ENCODE measurements around the gene ZNF275. TPM values are rescaled to one million over a fixed set of nuclear protein-coding genes. Genes with fewer than 3 reads are reported as not detected.

The ZNF275 gene
- total RNA-seq, 3 donors from 2014 or later (not counting 1 experiment from before 2014, with no cell fraction given), result 9.1 to 17.4 (median 17.3) TPM

GRCh38 chrX:153370293-153371055 lies 36.5 kb downstream of the ZNF275 start:
- TF ChIP-seq CTCF (IDR thresholded peaks at IDR 0.05), result no peak
- intact Hi-C loops (cut with micrococcal nuclease), result no loop called here
- Mint-ChIP-seq H3K27me3 (ENCODE audit: low read depth in 2 of 2) (peaks cover 6 to 53% of the 10 kb centered on the region in 2 donors), H3K27ac (no peak overlapping the region), H3K4me3 (no peak overlapping the region), H3K4me1 (no peaks in the 10 kb centered on the region), H3K9me3 (no peaks in the 10 kb centered on the region), H3K36me3 (no peaks in the 10 kb centered on the region)
- WGBS (ENCODE audit: insufficient coverage), result 82% methylated on average over 2 of the region's 8 CpGs
- no peak for DNase-seq
- H3K27me3 ChIP-seq (ENCODE audit: control insufficient read depth, insufficient read depth, low read length), result no peaks in the 10 kb centered on the region
- H3K4me1 ChIP-seq (ENCODE audit: control insufficient read depth, insufficient read depth, low read length), result no peaks in the 10 kb centered on the region
- H3K36me3 ChIP-seq (ENCODE audit: control insufficient read depth, insufficient read depth, low read length), result no peaks in the 10 kb centered on the region
- no peak overlapping the region for H3K4me3 ChIP-seq (ENCODE audit: low read length)
- no peak overlapping the region for H3K27ac ChIP-seq (ENCODE audit: low read length)
- no peaks in the 10 kb centered on the region for H3K9me3 ChIP-seq (ENCODE audit: control insufficient read depth, insufficient read depth, low read length)
- no peak for ATAC-seq

- no peak for ATAC-seq
- no peaks in the 10 kb centered on the region for H3K4me1 Mint-ChIP-seq
- Histone ChIP-seq H3K36me3 (ENCODE audit: control insufficient read depth, insufficient read depth, low read length) (no peaks in the 10 kb centered on the region), H3K4me3 (ENCODE audit: low read length) (no peak overlapping the region), H3K4me1 (ENCODE audit: control insufficient read depth, insufficient read depth, low read length) (no peaks in the 10 kb centered on the region), H3K27ac (ENCODE audit: low read length) (no peak overlapping the region), H3K27me3 (ENCODE audit: control insufficient read depth, insufficient read depth, low read length) (no peaks in the 10 kb centered on the region), H3K9me3 (ENCODE audit: control insufficient read depth, insufficient read depth, low read length) (no peaks in the 10 kb centered on the region)
- no peaks in the 10 kb centered on the region for H3K9me3 Mint-ChIP-seq
- intact Hi-C loops (cut with micrococcal nuclease), result no loop called here
- H3K27me3 Mint-ChIP-seq (ENCODE audit: low read depth in 2 of 2), result peaks cover 6 to 45% of the 10 kb centered on the region in 2 donors
- H3K27ac Mint-ChIP-seq, result no peak overlapping the region
- no peaks in the 10 kb centered on the region for H3K36me3 Mint-ChIP-seq
- no peak overlapping the region for H3K4me3 Mint-ChIP-seq
- no peak for TF ChIP-seq CTCF (IDR thresholded peaks at IDR 0.05)
- DNase-seq, result no peak
- 43% methylated on average over 1 of the region's 3 CpGs for WGBS (ENCODE audit: insufficient coverage)
Measured at GRCh38 chrX:153371256-153371655, 37.3 kb downstream of the ZNF275 start.

- H3K4me1 ChIP-seq (ENCODE audit: control insufficient read depth, insufficient read depth, low read length), result no peaks in the 10 kb centered on the region
- H3K9me3 Mint-ChIP-seq, result no peaks in the 10 kb centered on the region
- DNase-seq (no peak), ATAC-seq (no peak)
- H3K36me3 Mint-ChIP-seq, result no peaks in the 10 kb centered on the region
- H3K27me3 Mint-ChIP-seq (ENCODE audit: low read depth in 2 of 2), result peaks cover 6 to 33% of the 10 kb centered on the region in 2 donors
- no peak for TF ChIP-seq CTCF (IDR thresholded peaks at IDR 0.05)
- H3K4me1 Mint-ChIP-seq, result no peaks in the 10 kb centered on the region
- intact Hi-C loops (cut with micrococcal nuclease), result no loop called here
- H3K9me3 ChIP-seq (ENCODE audit: control insufficient read depth, insufficient read depth, low read length), result no peaks in the 10 kb centered on the region
- no peak overlapping the region for H3K4me3 ChIP-seq (ENCODE audit: low read length)
- H3K27ac ChIP-seq (ENCODE audit: low read length), result no peak overlapping the region
- no peak overlapping the region for H3K27ac Mint-ChIP-seq
- no peak overlapping the region for H3K4me3 Mint-ChIP-seq
- no peaks in the 10 kb centered on the region for H3K36me3 ChIP-seq (ENCODE audit: control insufficient read depth, insufficient read depth, low read length)
- H3K27me3 ChIP-seq (ENCODE audit: control insufficient read depth, insufficient read depth, low read length), result no peaks in the 10 kb centered on the region
Measured at GRCh38 chrX:153372949-153373348, 39.0 kb downstream of the ZNF275 start.

GRCh38 chrX:153374426-153374825 lies 40.5 kb downstream of the ZNF275 start:
- Histone ChIP-seq H3K27ac (ENCODE audit: low read length) (no peak overlapping the region), H3K36me3 (ENCODE audit: control insufficient read depth, insufficient read depth, low read length) (no peaks in the 10 kb centered on the region), H3K9me3 (ENCODE audit: control insufficient read depth, insufficient read depth, low read length) (no peaks in the 10 kb centered on the region), H3K27me3 (ENCODE audit: control insufficient read depth, insufficient read depth, low read length) (no peaks in the 10 kb centered on the region), H3K4me1 (ENCODE audit: control insufficient read depth, insufficient read depth, low read length) (no peaks in the 10 kb centered on the region), H3K4me3 (ENCODE audit: low read length) (no peak overlapping the region)
- intact Hi-C loops (cut with micrococcal nuclease), result no loop called here
- Mint-ChIP-seq H3K4me3 (no peak overlapping the region), H3K27me3 (ENCODE audit: low read depth in 2 of 2) (peaks cover 6 to 33% of the 10 kb centered on the region in 2 donors), H3K27ac (no peak overlapping the region), H3K36me3 (no peaks in the 10 kb centered on the region), H3K9me3 (no peaks in the 10 kb centered on the region), H3K4me1 (no peaks in the 10 kb centered on the region)
- DNase-seq (no peak), ATAC-seq (no peak)
- TF ChIP-seq CTCF (IDR thresholded peaks at IDR 0.05), result no peak
- 80% methylated on average over 7 of the region's 7 CpGs for WGBS (ENCODE audit: insufficient coverage)
